AG09309 (cell line): ENCODE data around the gene JAG1.

ENCODE experiments used
- DNase-seq: peaks from one replicate; pipeline ENCODE4 v3.0.0-alpha.2; 2010; ENCODE audit warnings: low read depth
- H3K4me3 ChIP-seq: 2 replicates; pipeline ENCODE4 v1.5.1; 2011; ENCODE audit warnings: mild to moderate bottlenecking, low read depth, low read length, moderate library complexity; ENCODE audit not compliant: control insufficient read depth
- TF ChIP-seq, protein P1 (sequence below): IDR thresholded peaks from 2 replicates; pipeline ENCODE4 v1.5.1; 2011; ENCODE audit warnings: mild to moderate bottlenecking, low read depth, low read length, inconsistent platforms; ENCODE audit not compliant: insufficient read depth, control insufficient read depth; ENCODE audit errors: missing control alignments

JAG1 gene

DNA sequence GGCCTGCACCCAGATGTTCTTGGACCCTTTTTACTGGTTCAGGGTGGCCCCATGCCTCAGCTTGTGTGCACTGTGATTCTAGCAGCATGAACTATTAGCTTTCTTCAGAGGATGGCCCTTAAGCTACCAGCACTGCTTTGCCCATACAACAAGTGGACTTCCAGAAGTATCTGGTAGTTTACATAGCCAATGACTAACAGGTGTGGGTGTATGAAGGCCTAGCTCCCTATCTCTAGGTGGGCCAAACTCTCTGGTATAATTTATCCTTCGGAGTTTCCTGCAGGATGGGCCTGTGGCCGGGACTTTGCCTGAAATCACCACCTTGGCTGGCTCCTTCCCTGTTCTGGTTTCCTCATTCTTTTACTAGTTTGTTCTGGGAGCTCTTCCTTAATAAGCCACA is 26.1 kb upstream of the JAG1 start:
- H3K4me3 ChIP-seq = no peak overlapping the region
- TF ChIP-seq, protein P1, sequence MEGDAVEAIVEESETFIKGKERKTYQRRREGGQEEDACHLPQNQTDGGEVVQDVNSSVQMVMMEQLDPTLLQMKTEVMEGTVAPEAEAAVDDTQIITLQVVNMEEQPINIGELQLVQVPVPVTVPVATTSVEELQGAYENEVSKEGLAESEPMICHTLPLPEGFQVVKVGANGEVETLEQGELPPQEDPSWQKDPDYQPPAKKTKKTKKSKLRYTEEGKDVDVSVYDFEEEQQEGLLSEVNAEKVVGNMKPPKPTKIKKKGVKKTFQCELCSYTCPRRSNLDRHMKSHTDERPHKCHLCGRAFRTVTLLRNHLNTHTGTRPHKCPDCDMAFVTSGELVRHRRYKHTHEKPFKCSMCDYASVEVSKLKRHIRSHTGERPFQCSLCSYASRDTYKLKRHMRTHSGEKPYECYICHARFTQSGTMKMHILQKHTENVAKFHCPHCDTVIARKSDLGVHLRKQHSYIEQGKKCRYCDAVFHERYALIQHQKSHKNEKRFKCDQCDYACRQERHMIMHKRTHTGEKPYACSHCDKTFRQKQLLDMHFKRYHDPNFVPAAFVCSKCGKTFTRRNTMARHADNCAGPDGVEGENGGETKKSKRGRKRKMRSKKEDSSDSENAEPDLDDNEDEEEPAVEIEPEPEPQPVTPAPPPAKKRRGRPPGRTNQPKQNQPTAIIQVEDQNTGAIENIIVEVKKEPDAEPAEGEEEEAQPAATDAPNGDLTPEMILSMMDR = no peak

DNA sequence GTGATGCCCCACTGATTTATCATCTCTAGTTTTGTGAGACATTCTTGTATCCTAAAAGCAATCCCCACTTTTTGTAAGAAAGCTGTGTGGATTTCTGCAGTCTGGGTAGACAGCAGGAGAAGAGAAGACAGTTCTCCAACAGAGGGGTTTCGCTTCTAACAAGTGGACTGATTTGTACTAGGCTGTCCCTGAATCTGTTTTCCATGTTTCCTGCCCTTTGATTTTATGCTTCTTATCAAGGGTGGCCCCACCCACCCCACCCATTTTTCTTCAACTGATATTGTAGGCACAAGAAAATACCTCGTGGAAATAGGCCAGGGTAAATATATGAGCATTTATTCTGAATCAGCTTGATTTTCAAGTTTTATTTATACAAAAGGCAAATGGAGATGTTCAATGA is 25.7 kb upstream of the JAG1 start:
- no peak overlapping the region for H3K4me3 ChIP-seq
- TF ChIP-seq, protein P1 = no peak
- DNase-seq = no peak

More for the DNA sequence above, 26.1 kb upstream of the JAG1 start:
- DNase-seq = no peak

DNA sequence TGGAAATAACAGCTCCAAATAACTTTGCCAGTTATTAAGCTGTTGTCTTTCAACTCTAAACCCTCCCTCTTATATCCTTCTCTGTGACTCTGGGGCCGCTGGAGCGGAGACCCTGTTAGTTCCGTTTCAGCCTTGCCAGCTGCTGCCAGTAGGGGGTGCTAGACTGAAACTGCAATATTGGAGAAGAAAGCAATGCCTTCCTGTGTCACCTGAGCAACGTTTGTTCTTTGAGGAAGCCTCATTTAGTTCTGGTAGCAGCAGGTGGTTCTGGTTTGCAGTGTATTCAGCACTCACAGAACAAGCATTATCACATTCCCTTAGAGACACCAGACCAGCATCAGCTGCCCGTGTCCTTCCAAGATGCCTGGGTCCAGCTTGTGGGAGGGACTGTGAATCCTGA is 22.9 kb upstream of the JAG1 start:
- DNase-seq = no peak
- TF ChIP-seq, protein P1 = peak; percentile 60
- no peak overlapping the region for H3K4me3 ChIP-seq

DNA sequence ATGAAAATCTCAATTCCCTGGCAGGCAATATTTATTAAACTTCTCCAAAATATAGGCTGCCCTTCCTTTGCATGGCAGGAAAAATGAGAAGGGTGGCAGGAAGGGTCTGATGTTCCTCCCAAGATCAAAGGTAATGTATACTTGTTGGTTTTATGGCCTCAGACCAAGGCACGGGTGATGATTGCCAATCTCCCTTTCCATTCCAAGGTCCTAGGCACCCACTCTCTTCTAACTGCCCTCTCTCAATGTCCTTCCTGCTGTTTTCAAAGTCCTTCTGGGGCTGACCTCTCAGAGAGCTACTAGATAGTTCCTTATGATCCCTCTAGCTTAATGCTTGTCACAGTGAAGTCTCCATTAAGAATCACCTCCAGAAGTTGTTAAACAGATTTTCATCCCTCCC is 15.6 kb upstream of the JAG1 start:
- TF ChIP-seq, protein P1 = no peak
- no peak for DNase-seq
- H3K4me3 ChIP-seq = no peak overlapping the region

DNA sequence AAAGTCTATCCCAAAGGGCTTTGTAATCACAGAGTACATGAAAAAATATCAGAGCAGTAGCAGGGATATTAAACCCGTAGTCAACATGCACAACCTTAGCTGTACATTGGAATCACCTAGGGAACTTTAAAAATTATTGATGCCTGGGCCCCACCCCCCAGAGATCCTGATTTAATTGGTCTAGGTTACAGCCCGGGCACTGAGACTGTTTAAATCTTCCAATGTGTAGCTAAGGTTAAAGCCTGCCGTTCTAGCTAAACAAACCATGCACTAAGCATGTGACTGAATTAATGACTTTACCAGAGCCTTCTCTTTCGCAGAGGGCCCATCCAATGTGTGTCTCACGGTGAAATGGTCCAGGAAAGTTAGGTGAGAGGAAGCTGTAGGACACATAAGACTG is 14.1 kb upstream of the JAG1 start:
- H3K4me3 ChIP-seq = no peak overlapping the region
- TF ChIP-seq, protein P1 = no peak
- DNase-seq = no peak

DNA sequence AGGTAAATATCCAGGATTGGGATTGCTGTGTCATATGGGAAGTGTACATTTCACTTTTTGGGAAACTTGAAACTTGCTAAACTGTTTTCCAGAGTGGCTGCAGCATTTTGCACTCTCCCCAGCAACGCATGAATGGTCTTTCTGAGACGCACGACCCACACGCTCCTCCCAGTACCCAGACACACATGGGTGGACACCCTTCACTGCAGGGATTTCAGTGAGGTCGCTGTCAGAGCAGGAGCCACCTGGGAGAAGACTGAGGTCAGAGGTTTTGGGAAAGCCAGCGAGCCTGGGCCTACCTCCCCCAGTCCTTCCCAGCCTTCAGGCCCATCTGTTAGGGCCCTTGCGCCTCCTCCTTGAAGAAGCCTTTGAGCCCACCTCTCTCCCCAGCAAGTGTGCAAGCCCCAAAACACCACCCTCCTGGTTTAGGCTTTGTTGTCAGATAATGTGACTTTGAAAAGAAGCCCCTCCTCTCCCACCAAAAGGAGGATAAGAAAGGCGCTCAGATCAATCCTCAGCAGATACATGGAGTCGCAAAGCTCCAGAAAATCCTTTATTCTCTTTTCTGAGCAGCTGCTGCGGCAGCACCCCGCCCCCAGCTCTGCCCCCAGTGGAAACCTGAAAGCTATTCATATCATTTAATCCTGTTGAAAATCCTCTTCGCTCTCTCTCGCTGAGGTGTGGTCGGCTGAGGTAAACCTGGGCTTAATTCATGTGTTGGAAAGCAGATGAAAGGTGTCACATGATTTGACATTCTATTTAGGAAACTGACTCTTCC is 12.7 kb upstream of the JAG1 start:
- TF ChIP-seq, protein P1 = no peak
- no peak overlapping the region for H3K4me3 ChIP-seq
- no peak for DNase-seq
